Fibroblast of lung (primary cell): ENCODE results near the gene FUNDC2.

Experiments used
- EZH2 ChIP-seq: IDR thresholded peaks from 2 replicates; pipeline ENCODE4 v1.5.1; 2012; ENCODE audit warnings: low read length, control low read depth, mild to moderate bottlenecking; ENCODE audit errors: missing control alignments
- TF ChIP-seq, protein P1 (sequence below), 2 donors: IDR thresholded peaks in 1 of 2; conservative IDR thresholded peaks in 1 of 2; 1 replicate in 1 of 2; 2 replicates in 1 of 2; pipeline ENCODE4 v1.5.1; 2011 to 2012; ENCODE audit warnings: low read length in 2 of 2, control low read depth in 1 of 2, inconsistent platforms in 1 of 2, low read depth in 1 of 2, mild to moderate bottlenecking in 1 of 2

DNA sequence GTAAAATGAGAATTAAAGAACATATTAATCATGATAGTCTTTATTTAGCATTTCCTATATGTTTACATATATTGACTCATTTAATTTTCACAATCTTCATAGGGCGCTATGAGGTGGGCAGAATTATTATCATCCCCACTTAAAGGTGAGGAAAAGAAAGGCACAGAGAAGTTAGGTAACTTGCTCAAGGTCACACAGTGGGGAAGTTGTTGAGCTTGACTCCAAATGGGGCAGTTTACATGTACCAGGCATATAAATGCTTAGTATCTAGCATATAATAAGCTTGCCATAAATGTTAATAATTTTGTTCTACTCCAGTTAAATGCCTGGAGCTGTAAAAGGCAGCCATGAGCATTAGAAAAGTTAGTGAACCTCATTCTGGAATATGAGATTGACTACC, 42.8 kb downstream of the FUNDC2 start:
- TF ChIP-seq, protein P1, sequence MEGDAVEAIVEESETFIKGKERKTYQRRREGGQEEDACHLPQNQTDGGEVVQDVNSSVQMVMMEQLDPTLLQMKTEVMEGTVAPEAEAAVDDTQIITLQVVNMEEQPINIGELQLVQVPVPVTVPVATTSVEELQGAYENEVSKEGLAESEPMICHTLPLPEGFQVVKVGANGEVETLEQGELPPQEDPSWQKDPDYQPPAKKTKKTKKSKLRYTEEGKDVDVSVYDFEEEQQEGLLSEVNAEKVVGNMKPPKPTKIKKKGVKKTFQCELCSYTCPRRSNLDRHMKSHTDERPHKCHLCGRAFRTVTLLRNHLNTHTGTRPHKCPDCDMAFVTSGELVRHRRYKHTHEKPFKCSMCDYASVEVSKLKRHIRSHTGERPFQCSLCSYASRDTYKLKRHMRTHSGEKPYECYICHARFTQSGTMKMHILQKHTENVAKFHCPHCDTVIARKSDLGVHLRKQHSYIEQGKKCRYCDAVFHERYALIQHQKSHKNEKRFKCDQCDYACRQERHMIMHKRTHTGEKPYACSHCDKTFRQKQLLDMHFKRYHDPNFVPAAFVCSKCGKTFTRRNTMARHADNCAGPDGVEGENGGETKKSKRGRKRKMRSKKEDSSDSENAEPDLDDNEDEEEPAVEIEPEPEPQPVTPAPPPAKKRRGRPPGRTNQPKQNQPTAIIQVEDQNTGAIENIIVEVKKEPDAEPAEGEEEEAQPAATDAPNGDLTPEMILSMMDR (conservative IDR thresholded peaks at IDR 0.05 in 1 of 2, IDR thresholded peaks at IDR 0.05 in 1 of 2; ENCODE audit: low read depth in 1 of 2, low read length in 2 of 2), result no peak
- TF ChIP-seq EZH2, result no peak
